Transverse colon (tissue), 3 donors: ENCODE measurements around the gene BLNK.

Experiments
- EP300 ChIP-seq: sonication (generic); formaldehyde crosslinking; IDR thresholded peaks from one replicate; pipeline ENCODE4 v1.6.1; 2017; ENCODE audit warnings: antibody characterized with exemption, low read depth
- TF ChIP-seq, protein P1 (sequence below), 5 experiments: fragments of 200-600 bp in 3 of 5; fragments of 450-650 bp in 2 of 5; sonication (generic) in 3 of 5; IDR thresholded peaks; 1 replicate in 2 of 5; 2 replicates in 3 of 5; pipeline ENCODE4 v1.5.1; 2016 to 2017; ENCODE audit warnings: antibody characterized with exemption in 5 of 5, inconsistent platforms in 3 of 5, mild to moderate bottlenecking in 2 of 5, moderate library complexity in 1 of 5

DNA sequence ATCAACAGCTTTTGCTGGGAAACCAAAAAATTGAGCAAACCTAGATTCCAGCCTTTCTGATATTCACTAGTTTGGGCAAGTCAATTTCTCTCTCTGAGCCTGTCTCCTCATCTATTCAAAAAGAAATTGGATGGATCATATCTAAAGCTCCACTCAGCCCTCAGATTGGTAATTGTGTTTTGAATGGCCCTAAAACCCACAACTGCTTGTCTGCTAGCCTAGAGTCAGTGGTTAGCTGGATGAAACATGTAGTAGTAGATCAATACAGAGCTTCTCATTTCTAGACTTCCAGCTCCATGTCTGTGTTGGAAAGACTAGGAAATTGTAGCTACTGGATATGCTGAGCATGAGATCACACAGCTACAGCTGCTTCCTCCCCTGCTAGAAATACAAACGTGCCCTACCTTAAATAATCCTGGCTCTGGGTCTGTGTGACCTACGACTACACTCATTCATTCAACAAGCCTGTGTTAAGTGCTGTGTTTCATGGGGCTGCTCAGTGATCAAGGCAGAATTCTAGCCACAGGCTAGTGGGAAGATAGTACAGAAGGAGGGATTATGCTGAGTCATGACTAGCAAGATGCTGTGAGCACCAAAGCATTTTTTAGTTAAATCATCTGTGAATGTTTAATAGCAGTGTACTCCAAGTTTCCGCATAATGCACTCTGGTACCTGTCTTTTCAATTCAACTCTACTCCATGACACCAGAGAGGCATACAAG, 48.5 kb upstream of the BLNK start:
- TF ChIP-seq, protein P1, sequence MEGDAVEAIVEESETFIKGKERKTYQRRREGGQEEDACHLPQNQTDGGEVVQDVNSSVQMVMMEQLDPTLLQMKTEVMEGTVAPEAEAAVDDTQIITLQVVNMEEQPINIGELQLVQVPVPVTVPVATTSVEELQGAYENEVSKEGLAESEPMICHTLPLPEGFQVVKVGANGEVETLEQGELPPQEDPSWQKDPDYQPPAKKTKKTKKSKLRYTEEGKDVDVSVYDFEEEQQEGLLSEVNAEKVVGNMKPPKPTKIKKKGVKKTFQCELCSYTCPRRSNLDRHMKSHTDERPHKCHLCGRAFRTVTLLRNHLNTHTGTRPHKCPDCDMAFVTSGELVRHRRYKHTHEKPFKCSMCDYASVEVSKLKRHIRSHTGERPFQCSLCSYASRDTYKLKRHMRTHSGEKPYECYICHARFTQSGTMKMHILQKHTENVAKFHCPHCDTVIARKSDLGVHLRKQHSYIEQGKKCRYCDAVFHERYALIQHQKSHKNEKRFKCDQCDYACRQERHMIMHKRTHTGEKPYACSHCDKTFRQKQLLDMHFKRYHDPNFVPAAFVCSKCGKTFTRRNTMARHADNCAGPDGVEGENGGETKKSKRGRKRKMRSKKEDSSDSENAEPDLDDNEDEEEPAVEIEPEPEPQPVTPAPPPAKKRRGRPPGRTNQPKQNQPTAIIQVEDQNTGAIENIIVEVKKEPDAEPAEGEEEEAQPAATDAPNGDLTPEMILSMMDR (IDR thresholded peaks at IDR 0.05) = no peak
- no peak for TF ChIP-seq EP300
